T-helper 17 cell (primary cell): Measurements from ENCODE around the gene ATP13A5. TPM values are rescaled to one million over a fixed set of nuclear protein-coding genes. Genes with fewer than 3 reads are reported as not detected.

Experiments
- ATAC-seq: fragments of 150-1000 bp; cut with Tn5 transposase; 2 replicates; pipeline ENCODE4 v1.10.0; 2021; ENCODE audit warnings: mild to moderate bottlenecking, moderate library complexity
- DNase-seq, 3 donors: peaks; one replicate each; pipeline versions ENCODE4 v3.0.0 to v3.0.0-alpha.2; 2020 to 2021
- H3K9me3 ChIP-seq: one replicate; pipeline ENCODE4 v1.7.0; 2013; ENCODE audit warnings: low read length, mild to moderate bottlenecking; ENCODE audit not compliant: control insufficient read depth, poor library complexity, severe bottlenecking
- H3K27ac Mint-ChIP-seq: one replicate; pipeline ENCODE4 v1.8.0; 2022; ENCODE audit warnings: mild to moderate bottlenecking, moderate library complexity, mixed read lengths
- H3K27me3 Mint-ChIP-seq: one replicate; pipeline ENCODE4 v1.8.0; 2022; ENCODE audit warnings: mixed read lengths
- H3K36me3 Mint-ChIP-seq: one replicate; pipeline ENCODE4 v1.8.0; 2022; ENCODE audit warnings: low read depth, mixed read lengths
- H3K4me1 Mint-ChIP-seq: one replicate; pipeline ENCODE4 v1.8.0; 2022; ENCODE audit warnings: mild to moderate bottlenecking, mixed read lengths
- H3K4me3 Mint-ChIP-seq: one replicate; pipeline ENCODE4 v1.8.0; 2022; ENCODE audit warnings: mild to moderate bottlenecking, moderate library complexity, mixed read lengths
- total RNA-seq, 4 donors: library from RNA in 2 of 4; stranded (reverse) in 2 of 4; gene quantifications; one replicate each; pipeline ENCODE4 v1.2.3 and lab custom pipeline; 2022 to 2026

ATP13A5 gene
- total RNA-seq, 2 donors from 2014 or later: not detected

DNA sequence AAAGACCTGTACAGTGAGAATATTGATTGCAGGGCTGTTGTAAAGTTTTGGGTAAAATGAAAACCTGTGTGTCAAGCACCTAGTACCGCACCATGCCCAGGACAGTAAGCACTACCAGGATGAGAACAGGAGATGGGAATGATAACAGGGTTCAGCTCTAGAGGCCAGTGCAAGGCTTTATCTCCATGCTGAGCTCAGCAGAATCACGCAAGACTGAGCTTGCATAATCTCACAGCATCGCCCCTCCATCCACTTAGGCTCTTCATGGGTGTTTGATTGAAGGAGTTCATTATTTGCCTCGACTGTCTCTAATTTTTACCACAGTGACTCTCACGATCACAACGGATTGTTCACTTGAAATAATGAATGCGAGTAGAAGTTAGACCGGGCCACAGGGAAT is 2.9 kb downstream of the ATP13A5 start:
- Mint-ChIP-seq H3K4me1 (no peaks in the 10 kb centered on the region), H3K36me3 (peaks cover 2% of the 10 kb centered on the region), H3K27me3 (peaks cover 42% of the 10 kb centered on the region), H3K4me3 (no peak overlapping the region), H3K27ac (no peak overlapping the region)
- no peaks in the 10 kb centered on the region for H3K9me3 ChIP-seq
- DNase-seq: no peak
- ATAC-seq: no peak

DNA sequence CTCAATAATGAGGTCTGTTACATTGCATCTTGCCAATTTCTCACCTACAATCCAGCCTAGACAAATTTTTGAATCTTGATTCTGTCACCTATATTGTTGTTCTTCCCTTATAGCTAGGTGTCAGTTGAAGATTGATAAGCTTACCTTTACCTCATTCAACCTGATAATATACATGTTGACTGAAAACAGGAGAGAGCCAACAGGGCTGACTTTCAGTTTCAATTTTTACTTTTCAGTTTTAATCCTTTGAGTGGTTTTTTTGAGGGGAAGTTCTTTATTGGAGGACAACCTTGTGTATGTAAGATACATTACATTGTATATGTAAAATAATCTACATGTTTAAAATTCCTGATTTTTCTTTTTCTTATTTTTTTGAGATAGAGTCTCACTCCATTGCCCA is 5.8 kb downstream of the ATP13A5 start:
- Mint-ChIP-seq H3K4me3 (no peak overlapping the region), H3K4me1 (no peaks in the 10 kb centered on the region), H3K36me3 (peaks cover 2% of the 10 kb centered on the region), H3K27ac (no peak overlapping the region), H3K27me3 (peaks cover 36% of the 10 kb centered on the region)
- H3K9me3 ChIP-seq: no peaks in the 10 kb centered on the region
- no peak for DNase-seq
- ATAC-seq: no peak

DNA sequence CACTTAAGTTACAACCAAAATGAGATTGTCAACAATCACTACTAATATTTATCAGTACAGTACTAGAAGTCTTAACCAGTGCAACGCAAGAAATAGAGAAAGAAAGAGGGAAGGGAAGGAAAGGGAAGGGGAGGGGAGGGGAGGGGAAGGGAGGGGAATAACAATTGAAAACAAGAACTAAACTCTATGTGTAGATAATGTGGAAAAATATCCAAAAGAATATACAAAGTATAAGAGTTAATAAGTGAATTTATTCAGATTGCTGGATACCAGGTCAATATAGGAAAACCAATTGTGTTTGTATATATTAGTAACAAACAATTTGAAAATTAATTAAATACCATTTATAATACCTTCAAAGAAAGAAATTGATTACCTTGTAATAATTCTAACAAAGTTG is 10.7 kb downstream of the ATP13A5 start:
- Mint-ChIP-seq H3K36me3 (no peaks in the 10 kb centered on the region), H3K4me1 (no peaks in the 10 kb centered on the region), H3K27ac (no peak overlapping the region), H3K4me3 (no peak overlapping the region), H3K27me3 (peaks cover 28% of the 10 kb centered on the region)
- ATAC-seq (no peak), DNase-seq (no peak)
- no peaks in the 10 kb centered on the region for H3K9me3 ChIP-seq

DNA sequence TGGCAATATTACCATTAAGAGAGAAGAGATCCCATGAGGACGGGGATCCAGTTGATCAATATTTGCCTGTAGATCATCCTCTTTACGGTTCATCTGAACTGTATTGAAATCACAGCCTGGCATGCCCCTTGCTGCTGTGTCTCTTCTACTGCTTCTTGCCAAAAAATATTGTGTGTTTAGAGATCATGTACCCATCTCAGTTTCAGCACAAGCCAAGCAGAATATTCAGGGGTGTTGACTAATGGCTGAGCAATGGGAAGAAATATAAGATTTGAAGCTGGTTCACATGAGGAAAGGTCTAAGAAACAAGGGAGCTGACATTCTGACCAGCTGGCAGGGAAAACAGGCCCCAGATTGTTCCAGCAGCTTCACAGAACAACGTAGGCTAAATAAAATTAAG is 21.3 kb downstream of the ATP13A5 start:
- Mint-ChIP-seq H3K36me3 (no peaks in the 10 kb centered on the region), H3K27me3 (peaks cover 23% of the 10 kb centered on the region)

DNA sequence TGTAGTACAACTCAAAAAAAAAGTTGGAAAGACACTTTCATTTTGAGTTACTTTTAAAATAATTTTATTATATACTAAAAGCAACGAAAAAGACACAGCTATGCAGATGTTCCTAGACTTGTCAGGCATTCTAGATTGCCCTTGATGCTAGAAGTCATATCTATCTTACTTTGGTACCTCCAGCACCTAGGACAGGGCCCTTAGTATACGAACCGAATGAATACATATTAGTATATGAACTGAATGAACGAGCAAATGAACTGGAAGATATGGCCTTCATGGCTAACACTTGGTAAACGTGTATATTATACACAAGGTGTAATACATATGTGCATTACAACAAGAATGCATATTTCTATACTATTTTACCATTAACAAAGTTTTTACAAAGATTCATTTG is 24.1 kb downstream of the ATP13A5 start:
- Mint-ChIP-seq H3K36me3 (no peaks in the 10 kb centered on the region), H3K27ac (no peak overlapping the region), H3K27me3 (peaks cover 10% of the 10 kb centered on the region)

More for the DNA sequence above, 21.3 kb downstream of the ATP13A5 start:
- Mint-ChIP-seq H3K4me1 (no peaks in the 10 kb centered on the region), H3K27ac (no peak overlapping the region), H3K4me3 (no peak overlapping the region)
- H3K9me3 ChIP-seq: no peaks in the 10 kb centered on the region
- ATAC-seq (no peak), DNase-seq (no peak)

DNA sequence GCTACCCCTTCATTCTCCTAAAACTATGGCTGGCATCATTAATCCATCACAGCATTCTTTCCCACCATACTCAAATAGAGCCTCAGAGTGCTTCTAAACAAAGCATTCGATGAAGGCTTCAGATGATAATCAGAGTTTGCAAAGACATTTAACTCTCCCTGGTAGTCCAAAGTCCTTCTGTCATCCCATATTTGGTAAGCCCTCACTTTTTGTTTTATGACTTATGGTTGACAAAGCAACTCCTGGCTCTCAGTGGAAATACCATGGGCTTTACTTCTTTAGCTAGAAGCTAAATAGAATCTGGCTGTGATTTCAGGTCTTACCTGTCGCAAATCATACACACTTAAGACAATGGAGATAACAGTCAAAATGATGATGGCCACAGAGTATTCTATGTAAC is 27.8 kb downstream of the ATP13A5 start:
- H3K27ac Mint-ChIP-seq: no peak overlapping the region
- no peak for ATAC-seq
- H3K9me3 ChIP-seq: no peaks in the 10 kb centered on the region
- no peaks in the 10 kb centered on the region for H3K36me3 Mint-ChIP-seq
- no peak overlapping the region for H3K4me3 Mint-ChIP-seq
- no peak for DNase-seq
- H3K27me3 Mint-ChIP-seq: peaks cover 27% of the 10 kb centered on the region
- H3K4me1 Mint-ChIP-seq: no peaks in the 10 kb centered on the region

More for the DNA sequence above, 24.1 kb downstream of the ATP13A5 start:
- Mint-ChIP-seq H3K4me3 (no peak overlapping the region), H3K4me1 (no peaks in the 10 kb centered on the region)
- no peaks in the 10 kb centered on the region for H3K9me3 ChIP-seq
- ATAC-seq: no peak
- no peak for DNase-seq

DNA sequence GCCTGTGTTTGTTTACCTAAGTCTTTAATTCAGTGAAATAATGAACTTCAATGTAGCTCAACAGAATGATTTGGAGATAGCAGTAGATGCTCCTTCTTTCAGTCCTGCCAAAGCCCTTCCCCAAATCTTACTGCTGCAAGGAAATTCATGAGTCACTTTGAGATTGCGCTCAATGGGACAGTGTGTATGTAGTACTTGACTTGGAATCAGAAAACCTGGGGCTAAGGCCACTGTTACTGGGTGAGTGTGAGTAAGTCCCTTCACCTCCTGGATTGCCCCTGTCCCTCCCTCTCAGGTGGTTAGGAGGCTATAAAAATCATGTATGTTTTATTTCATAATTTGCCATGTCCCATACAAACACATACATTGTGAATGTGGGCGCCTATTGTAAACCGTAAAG is 29.9 kb downstream of the ATP13A5 start:
- peaks cover 31% of the 10 kb centered on the region for H3K27me3 Mint-ChIP-seq
- ATAC-seq (no peak), DNase-seq (no peak)
- no peak overlapping the region for H3K4me3 Mint-ChIP-seq
- peaks cover 2% of the 10 kb centered on the region for H3K36me3 Mint-ChIP-seq
- H3K4me1 Mint-ChIP-seq: no peaks in the 10 kb centered on the region
- no peaks in the 10 kb centered on the region for H3K9me3 ChIP-seq
- no peak overlapping the region for H3K27ac Mint-ChIP-seq

DNA sequence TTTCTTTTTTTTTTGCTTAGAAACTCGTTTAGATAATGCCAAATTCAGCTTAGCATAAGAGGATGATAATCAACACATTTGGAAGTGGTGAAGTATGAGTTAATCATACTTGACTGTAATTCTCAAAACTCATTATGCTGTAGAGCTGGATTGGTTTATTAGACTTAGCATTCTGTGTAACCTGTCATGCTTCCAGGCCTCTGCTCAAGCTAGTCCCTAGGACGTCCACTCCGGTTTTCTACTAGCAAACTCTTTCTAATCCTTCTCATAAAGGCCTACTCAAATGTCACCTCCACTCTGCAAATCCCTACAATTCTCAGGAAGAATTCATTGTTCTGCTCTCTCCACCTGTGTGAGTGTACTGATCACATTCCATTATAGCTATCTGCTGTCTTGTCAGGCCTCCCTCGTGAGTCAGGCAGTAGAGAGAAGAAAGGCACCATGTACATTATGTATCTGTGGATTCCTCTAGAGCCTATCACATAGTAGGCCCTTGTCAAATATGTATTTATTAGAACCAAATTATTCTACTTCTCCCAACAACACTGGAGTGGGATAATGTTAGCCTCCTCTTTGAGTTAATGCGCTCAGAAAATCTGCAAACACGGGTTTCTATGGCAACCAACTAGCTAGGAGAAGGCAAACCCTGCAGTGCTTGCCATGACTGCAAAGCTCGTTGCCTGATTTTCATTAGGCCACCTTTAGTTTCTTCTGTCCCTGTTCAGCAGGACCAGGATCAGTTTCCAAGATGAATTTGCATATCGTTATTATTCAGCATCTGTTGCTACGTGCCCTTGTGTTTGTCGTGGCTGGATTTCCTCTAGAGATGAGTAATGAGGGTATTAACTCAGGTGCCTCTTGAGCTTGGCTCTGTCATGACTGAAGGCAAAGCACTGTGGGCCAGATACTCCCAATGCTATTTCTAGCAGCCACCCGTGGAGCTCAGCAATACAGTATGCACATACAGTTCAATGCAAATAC is 30.7 kb downstream of the ATP13A5 start:
- Mint-ChIP-seq H3K4me1 (no peaks in the 10 kb centered on the region), H3K27me3 (peaks cover 28% of the 10 kb centered on the region), H3K36me3 (peaks cover 2% of the 10 kb centered on the region), H3K4me3 (no peak overlapping the region), H3K27ac (no peak overlapping the region)
- no peaks in the 10 kb centered on the region for H3K9me3 ChIP-seq
- DNase-seq: no peak
- ATAC-seq: no peak

DNA sequence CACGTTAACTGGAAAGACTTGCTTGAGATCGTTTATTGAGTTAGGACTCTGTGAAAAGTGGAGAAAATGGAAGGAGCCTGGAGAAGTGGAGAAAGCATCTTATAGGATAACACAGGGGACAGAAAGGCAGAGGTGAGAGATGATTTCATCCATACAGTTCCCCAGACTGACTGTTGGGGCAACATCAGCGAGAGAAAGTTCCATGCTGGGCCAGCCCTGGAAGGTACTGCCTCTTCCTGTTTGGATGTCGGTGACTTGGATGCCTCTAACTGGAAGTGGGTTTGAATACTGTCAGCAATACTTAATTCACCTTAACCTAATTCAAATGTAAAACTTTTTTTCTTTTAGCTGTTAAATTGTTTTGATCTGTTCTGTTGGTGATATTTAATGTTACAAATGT is 32.3 kb downstream of the ATP13A5 start:
- Mint-ChIP-seq H3K4me1 (no peaks in the 10 kb centered on the region), H3K27me3 (peaks cover 32% of the 10 kb centered on the region), H3K27ac (no peak overlapping the region), H3K36me3 (peaks cover 2% of the 10 kb centered on the region), H3K4me3 (no peak overlapping the region)
- ATAC-seq: no peak
- no peaks in the 10 kb centered on the region for H3K9me3 ChIP-seq
- DNase-seq: no peak

DNA sequence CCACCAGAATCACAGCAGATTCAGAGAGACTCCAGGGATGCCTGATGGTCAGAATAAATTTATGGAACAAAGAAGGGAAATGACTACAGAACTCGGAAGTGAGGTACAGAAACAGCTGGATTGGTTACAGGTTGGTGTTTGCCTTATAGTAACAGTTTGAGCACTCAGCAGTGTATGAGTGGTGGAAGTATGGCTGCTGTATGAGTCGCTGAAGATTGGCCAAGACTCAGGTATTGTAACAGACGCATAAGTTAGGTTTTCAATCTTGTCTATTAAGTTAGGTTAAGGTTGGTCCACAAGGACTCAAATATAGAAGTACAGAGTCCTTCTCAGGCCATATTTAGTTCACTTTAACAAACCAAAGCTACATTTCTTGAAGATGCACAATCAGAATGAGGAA is 33.1 kb downstream of the ATP13A5 start:
- no peak for ATAC-seq
- peaks cover 34% of the 10 kb centered on the region for H3K27me3 Mint-ChIP-seq
- peaks cover 2% of the 10 kb centered on the region for H3K36me3 Mint-ChIP-seq
- no peak for DNase-seq
- no peak overlapping the region for H3K27ac Mint-ChIP-seq
- H3K9me3 ChIP-seq: no peaks in the 10 kb centered on the region
- no peak overlapping the region for H3K4me3 Mint-ChIP-seq
- no peaks in the 10 kb centered on the region for H3K4me1 Mint-ChIP-seq

DNA sequence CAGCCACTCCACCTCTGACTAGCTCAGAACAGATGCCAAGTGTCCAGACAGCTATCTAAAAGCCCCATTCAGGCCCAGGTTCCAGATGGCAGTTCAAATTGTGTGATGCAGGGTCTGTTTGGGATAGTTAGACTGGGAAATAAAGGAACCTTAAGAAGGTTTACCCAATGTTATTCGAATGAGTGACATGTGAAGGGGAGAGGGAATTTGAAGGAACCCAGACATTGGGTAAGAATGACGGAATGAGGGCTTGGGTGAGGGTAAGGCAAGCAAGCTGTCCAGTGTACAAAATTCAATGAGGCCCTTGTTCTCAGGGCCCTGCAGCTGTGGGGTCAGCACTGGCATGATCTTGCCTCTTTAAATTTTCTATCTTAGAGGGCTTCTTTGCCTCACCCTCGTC is 34.1 kb downstream of the ATP13A5 start:
- H3K9me3 ChIP-seq: no peaks in the 10 kb centered on the region
- Mint-ChIP-seq H3K4me1 (no peaks in the 10 kb centered on the region), H3K4me3 (no peak overlapping the region), H3K36me3 (peaks cover 2% of the 10 kb centered on the region), H3K27me3 (peaks cover 33% of the 10 kb centered on the region), H3K27ac (no peak overlapping the region)
- ATAC-seq (no peak), DNase-seq (no peak)

DNA sequence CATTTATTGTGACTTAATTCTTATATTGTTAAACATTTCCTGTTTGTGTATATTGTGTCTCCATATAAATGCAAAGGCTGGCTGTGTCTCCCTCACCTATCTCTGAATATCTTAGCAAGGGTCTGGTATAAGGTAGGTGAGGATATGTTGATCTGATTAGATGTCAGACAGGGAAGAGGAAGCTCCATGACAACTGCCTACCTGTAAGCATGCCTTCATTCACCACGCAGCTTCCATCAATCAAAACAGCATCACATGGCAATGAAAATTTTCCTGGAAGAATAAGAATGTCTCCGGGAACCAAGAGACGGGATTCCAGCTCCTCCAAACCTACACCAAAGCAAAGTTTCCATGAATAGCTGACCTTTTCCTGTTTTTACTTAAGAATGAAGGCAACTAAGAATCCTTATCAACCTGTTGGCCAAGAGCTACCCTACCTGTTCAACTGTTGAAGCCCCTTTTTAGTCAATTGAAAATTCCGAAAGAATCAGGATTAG is 34.8 kb downstream of the ATP13A5 start:
- Mint-ChIP-seq H3K27me3 (peaks cover 26% of the 10 kb centered on the region), H3K4me1 (no peaks in the 10 kb centered on the region), H3K36me3 (peaks cover 2% of the 10 kb centered on the region), H3K4me3 (no peak overlapping the region), H3K27ac (no peak overlapping the region)
- no peak for DNase-seq
- no peak for ATAC-seq
- no peaks in the 10 kb centered on the region for H3K9me3 ChIP-seq

DNA sequence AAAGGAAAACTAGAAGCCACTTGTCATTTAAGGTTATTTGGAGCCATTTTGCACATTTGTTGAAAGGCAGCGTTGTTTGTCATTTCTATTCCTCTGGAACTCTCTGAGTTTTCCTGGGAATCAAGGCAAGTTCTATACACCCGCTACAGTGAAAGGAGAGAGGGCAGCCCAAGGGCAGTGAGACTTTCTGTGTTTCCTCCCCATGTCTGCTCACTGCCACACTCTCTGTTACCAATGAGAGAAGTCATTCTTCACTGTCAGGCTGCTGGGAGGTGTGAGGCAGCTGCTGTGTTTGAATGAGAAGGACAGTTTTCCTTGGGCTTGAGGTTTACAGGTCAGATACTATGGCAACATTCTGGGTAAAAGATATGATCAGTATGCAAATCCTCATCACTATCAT is 36.0 kb downstream of the ATP13A5 start:
- no peaks in the 10 kb centered on the region for H3K9me3 ChIP-seq
- Mint-ChIP-seq H3K4me1 (no peaks in the 10 kb centered on the region), H3K27ac (no peak overlapping the region), H3K27me3 (peaks cover 23% of the 10 kb centered on the region), H3K36me3 (peaks cover 2% of the 10 kb centered on the region), H3K4me3 (no peak overlapping the region)
- ATAC-seq (no peak), DNase-seq (no peak)

DNA sequence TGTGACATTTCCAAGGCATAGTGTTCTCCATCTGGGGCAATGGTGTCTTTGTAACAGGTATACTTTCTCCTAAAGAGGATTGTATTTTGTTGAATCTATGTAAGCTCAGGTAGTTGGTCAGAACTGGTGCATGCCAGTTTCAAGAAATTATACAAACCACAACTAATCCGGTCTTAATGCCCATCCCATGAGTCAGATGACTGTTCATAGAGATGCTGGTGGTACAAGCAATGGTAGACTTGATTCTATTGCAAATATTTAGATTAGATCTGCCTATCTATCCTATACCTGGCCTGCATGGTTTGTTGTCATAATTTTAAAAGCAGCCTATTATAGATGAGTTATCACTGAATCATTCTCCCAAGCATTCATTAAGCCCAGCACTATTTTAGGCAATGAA is 43.5 kb downstream of the ATP13A5 start:
- no peaks in the 10 kb centered on the region for H3K36me3 Mint-ChIP-seq
- H3K27ac Mint-ChIP-seq: no peak overlapping the region

More for the DNA sequence above, 43.5 kb downstream of the ATP13A5 start:
- Mint-ChIP-seq H3K4me3 (no peak overlapping the region), H3K4me1 (no peaks in the 10 kb centered on the region), H3K27me3 (no peaks in the 10 kb centered on the region)
- no peak for ATAC-seq
- no peaks in the 10 kb centered on the region for H3K9me3 ChIP-seq
- no peak for DNase-seq
